Measurements from ENCODE around the gene CD163.
"Not testable (repeated sequence)": the region's sequence is repeated elsewhere in the genome, so short reads cannot be mapped to it uniquely, and the experiment has no call there.

The CD163 gene

DNA sequence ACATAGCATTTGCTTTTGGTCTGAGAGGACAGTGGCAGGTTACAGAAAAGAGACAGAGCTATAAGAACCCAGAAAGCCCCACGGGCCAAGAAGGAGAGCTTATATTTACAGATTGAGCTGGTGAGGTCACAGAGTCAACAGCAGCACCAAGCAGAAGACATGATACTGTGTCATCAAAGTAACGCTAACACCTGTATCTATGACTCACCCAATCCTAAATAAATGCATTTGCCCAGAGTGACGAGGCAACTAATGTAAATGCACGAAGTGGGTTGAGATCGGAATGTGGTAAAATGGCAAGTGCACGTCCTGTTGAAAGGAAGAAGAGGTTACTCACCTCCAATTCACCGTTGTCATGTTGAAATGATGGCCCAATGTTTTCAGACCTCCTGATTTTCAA is 52.9 kb downstream of the CD163 start:
- no peak for DNase-seq (ENCODE audit: low read depth)

DNA sequence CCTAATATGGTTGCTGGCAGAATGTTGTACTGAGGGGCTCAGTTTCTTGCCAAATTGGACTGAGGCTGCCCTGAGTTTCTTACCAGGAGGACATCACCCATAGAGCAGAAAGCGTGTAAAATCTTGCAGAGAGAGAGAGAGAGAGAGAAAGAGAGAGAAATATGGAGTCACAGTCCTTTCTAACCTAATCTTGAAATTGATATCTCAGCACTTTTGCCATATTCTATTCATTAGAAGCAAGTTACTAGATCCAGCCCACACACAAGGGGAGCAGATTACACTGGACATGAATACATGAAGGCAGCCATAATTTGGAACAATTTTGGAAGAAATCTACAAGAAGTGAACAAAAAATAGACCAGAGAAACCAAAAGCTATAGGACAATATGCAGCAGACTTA is 55.5 kb downstream of the CD163 start:
- DNase-seq (ENCODE audit: low read depth): no peak

DNA sequence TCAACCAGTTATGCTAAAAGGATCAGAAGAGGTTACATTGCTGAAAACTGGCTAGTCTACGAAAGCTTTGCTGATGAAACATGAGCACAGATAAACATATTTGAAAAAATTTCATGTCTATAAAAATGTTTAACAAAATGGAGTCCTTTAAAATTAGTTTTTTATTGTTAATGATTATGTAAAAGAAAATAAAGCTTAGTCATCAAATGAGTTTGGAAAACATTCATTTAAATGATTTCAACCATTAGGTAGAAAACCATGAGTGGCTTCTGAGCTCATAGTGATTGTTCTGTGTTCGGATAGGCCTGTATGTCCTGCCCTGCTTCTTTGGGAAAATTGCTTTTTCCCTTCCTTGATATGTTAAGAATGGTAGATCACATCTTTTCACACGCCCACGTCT is 59.0 kb downstream of the CD163 start:
- DNase-seq (ENCODE audit: low read depth): no peak

DNA sequence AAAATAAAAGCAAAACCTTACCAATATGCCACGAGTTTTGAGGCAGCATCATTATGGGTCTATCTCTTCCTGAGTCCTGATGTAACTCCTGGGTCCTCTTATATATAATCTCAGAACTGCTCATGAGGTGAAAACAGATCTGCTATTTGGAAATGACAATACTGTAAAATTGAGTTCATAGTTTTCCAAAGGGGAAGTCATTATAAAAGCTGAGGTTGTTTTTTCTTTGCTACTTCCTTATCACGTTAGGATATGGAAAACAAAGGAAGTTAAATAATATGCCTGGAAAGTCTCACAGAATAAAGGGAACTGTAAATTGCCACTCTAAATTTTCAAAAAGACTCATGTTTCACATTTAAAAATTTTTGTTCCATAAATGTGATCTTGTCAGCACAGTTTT is 59.5 kb downstream of the CD163 start, which contains the start of gene CD163L1:
Gene CD163L1 (minus strand): TSS at position 78 of the 400 bp plus-strand sequence. CDS start 26 bp downstream, at position 52.
- no peak for DNase-seq (ENCODE audit: low read depth)

DNA sequence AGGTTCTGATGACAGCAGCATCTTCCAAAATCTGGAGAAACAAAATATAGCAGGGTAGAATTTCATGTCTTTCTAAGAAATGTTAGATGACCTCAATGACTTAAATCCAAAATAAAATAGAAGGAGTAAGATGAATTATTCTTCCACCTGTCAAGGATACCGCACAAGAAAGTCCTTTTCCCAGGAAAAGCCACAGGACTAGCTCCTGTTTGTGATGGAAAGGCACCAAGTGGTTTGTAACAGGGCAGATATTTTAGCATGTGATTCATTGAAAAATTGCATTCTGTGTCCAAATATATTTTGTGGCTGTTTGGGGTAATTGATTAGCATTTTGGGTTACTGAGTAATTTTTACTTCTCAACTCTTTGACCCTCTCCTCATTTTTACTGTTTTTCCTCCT is 62.4 kb downstream of the CD163 start:
- peak; percentile 6 for DNase-seq (ENCODE audit: low read depth)

DNA sequence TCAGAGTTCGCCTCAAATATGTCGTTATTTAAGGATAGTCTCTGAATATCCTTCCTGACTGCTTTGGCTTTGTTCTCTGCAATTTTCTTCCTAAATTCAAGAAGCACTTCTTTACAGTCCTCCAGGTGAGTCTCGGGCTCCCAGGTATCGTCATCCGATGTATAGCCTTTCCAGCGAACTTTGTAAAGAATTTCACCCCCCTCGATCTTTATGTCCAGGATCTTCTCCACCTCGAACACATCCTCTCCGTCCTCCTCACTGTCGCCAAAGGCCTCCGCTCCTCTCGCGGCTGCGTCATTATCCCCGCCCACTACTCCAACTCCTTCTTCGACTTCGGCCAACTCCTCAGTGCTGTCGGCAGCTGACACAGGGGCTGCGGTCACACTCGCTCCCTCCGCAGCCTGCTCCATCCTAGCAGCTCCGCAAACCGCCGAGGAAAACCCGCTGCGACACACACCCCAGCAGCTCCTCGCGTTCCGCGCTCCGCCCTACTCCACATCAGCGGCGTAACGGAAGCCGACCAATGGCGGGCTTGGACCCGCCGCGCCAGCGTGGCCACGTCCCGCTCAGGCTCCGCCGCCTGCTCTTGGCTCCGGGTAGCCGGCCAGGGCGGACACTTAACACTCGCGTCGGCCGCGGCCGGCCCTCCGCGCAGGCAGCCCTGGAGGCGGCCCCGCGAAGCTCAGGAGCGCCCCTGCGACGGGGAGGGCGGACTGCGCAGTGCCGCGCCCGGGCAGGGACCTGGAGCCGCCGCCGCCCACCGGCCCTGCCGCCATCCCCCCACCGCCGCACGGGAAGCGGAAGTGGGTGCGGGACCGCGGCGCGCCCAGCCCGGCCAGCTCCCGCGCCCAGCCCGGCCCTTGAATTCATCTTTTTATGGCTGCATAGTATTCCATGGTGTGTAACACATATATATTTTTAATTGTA is 63.7 kb downstream of the CD163 start:
- peak; percentile 6 for DNase-seq (ENCODE audit: low read depth)

DNA sequence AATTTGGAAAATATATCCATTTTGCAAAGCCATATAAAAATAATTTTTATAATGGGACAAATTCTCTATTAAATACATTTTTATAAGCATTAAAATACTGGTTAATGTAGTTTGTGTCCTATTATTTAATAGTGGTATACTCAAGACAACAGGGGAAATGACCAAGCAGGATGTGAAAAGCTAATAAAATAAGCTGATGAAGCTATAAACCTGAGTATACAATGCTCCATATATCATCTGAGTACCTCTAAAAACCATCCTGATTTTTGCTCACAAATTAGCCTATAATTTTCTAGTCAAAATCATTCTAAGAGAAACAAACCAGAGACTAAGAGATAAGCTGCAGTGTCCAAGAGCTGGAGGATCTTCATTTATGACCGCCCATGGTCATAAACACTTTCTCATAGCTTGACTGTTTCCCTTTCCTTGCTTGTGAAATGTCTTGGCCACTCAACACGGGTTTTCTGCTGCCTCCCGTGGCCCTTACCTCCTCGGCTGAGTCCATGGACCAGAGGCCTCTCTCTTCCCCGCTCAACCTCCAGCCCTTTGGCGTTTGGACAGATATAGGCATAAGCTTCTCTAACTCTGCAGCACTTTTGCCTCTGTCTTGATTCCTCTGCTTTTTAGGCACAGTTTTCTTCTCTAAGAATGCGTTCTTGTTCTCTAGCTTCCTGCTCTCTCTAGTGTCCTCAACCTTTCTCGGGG is 65.1 kb downstream of the CD163 start:
- not testable (repeated sequence) for DNase-seq (ENCODE audit: low read depth)

DNA sequence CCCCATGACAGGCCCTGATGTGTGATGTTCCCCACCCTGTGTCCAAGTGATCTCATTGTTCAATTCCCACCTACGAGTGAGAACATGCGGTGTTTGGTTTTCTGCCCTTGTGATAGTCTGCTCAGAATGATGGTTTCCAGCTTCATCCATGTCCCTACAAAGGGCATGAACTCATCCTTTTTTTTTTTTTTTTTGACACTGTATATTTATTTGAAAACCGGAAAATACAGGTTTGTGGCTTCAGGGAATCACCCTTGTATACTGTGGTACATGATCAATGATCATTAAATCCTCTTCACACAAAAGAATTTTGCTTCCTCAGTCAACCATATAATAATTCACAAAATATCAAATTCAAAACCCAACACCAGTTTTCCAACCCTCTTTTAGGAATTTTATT is 66.1 kb downstream of the CD163 start:
- DNase-seq (ENCODE audit: low read depth): not testable (repeated sequence)

DNA sequence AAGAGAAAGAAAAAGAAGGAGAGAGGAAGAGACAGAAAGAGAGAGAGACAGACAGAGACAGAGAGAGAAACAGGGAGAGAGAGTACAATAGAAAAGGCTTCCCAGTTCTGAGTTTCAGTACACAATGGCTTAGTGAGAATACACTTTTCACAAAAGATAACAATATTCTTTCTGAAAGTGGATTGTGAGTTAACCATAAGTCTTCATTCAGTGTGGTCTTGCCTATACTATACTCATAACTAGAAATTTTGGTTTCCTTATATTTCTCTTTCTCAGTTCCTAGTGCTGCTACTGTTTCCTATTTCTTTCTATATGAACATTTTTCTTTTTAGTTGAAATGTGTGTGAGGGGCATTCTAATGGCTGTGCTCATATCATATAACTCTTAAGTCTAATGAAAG is 68.9 kb downstream of the CD163 start:
- DNase-seq (ENCODE audit: low read depth): no peak

DNA sequence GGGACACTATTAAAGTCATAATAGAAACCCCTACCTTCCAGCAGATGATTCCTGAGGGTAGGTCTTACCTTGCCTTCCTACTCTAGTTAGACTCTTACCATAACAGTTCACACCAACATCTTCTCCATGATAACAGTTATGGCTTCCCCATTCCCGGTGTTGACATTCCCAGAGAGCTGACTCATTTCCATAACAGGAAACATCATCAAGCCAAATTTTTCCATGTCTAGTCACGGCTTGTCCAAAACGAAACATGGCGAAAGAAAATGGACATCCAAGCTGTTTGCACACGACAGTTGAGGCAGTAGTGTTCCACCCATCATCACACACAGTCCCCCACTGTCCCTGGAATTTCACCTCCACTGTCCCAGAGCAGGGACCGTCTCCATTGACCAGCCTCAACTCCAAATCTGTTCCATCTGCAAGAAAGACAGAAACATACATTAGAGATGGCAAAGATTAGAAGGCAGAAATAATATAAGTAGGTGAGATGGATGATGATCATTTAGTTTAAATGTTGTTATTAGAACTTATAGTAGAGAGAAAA is 70.2 kb downstream of the CD163 start:
- peak; percentile 6 for DNase-seq (ENCODE audit: low read depth)

DNA sequence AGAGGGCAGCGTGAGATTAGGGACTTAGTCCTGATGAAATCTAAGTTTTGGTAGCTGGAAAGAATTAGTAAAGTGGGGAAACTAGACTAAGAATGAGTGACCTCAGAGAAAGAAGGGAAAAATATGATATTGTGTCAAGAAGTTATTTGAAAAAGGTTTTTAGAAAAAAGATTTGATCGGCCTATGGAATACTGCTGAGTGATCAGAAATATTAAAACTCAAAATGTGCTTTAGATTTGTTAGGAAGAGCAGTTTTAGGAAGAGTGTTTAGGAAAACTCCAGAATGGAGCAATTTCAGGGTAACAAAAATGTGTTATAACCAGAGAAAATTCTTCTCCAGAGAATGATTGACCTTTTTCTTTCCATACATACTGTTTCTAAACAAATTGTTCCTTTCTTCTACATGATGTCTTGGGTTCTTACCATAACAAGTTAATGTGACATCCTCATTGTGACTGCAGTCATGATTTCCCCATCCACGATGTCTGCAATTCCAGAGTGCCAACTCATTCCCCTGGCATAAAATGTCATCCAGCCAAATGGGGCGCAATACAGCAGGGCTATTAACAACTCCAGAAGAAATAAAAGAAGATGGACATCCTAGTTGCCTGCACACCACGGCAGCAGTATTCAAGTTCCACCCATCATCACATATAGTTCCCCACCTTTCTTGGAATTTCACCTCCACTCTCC is 71.4 kb downstream of the CD163 start:
- no peak for DNase-seq (ENCODE audit: low read depth)
